IMR-90 (cell line): Measurements from ENCODE around the gene KATNAL2. TPM values are rescaled to one million over a fixed set of nuclear protein-coding genes. Genes with fewer than 3 reads are reported as not detected.

ENCODE experiments used
- ATAC-seq: fragments of 200-7000 bp; cut with Tn5 transposase; 2 replicates; pipeline ENCODE4 v1.9.1; 2020; ENCODE audit warnings: low read depth, mild to moderate bottlenecking, moderate library complexity
- BruUV-seq: library from RNA; stranded (reverse); fragments of 400-500 nt; replicated peaks from 2 replicates; lab custom pipeline; 2021; lab: Mats Ljungman, UMichigan
- CTCF ChIA-PET: fragments of 300-600 bp; formaldehyde crosslinking; extraction: SDS; loops from one replicate; lab custom pipeline; 2021; ENCODE audit warnings: antibody characterized with exemption; lab: Yijun Ruan, JAX
- POLR2A ChIA-PET: fragments of 300-600 bp; sonication (Branson Sonifier 250); formaldehyde crosslinking; loops from one replicate; lab custom pipeline; 2022; ENCODE audit warnings: antibody characterized with exemption; ENCODE audit not compliant: unreplicated experiment; lab: Charles Lee
- DNase-seq: peaks from one replicate; pipeline ENCODE4 v3.0.0; 2013
- H2AFZ ChIP-seq: replicated peaks from 2 replicates; pipeline ENCODE3; 2013; ENCODE audit warnings: low read length, mild to moderate bottlenecking; ENCODE audit not compliant: poor library complexity
- H2AK5ac ChIP-seq: 2 replicates; pipeline ENCODE4 v1.6.1; 2013; ENCODE audit warnings: low read depth, low read length, inconsistent platforms
- H2AK9ac ChIP-seq: replicated peaks from 2 replicates; pipeline ENCODE3; 2013; ENCODE audit warnings: mild to moderate bottlenecking, low read depth, low read length, moderate library complexity; ENCODE audit not compliant: poor library complexity
- H2BK120ac ChIP-seq: 2 replicates; pipeline ENCODE4 v1.6.1; 2013; ENCODE audit warnings: low read depth, low read length, inconsistent platforms
- H2BK15ac ChIP-seq: 3 replicates; pipeline ENCODE4 v1.6.1; 2013; ENCODE audit warnings: low read depth, low read length, inconsistent platforms
- H2BK20ac ChIP-seq: 2 replicates; pipeline ENCODE4 v1.6.1; 2013; ENCODE audit warnings: low read depth, mild to moderate bottlenecking, inconsistent platforms, low read length, moderate library complexity
- H2BK5ac ChIP-seq: 2 replicates; pipeline ENCODE4 v1.6.1; 2013; ENCODE audit warnings: mild to moderate bottlenecking, low read depth, low read length, inconsistent platforms; ENCODE audit not compliant: poor library complexity, severe bottlenecking
- H3K14ac ChIP-seq: replicated peaks from 2 replicates; pipeline ENCODE4 v1.6.1; 2013; ENCODE audit warnings: low read depth, low read length, inconsistent platforms
- H3K18ac ChIP-seq: 2 replicates; pipeline ENCODE4 v1.6.1; 2013; ENCODE audit warnings: low read depth, low read length, control low read depth
- H3K23ac ChIP-seq: 2 replicates; pipeline ENCODE4 v1.6.1; 2013; ENCODE audit warnings: low read depth, low read length, inconsistent platforms
- H3K27ac ChIP-seq: 2 replicates; pipeline ENCODE4 v1.5.1; 2013; ENCODE audit warnings: mild to moderate bottlenecking, control low read depth, low read length; ENCODE audit not compliant: insufficient read depth
- H3K27me3 ChIP-seq: 2 replicates; pipeline ENCODE4 v1.6.1; 2013; ENCODE audit warnings: low read length; ENCODE audit not compliant: control insufficient read depth, insufficient read depth
- H3K36me3 ChIP-seq: 2 replicates; pipeline ENCODE4 v1.6.1; 2013; ENCODE audit warnings: low read length, mixed read lengths; ENCODE audit not compliant: control insufficient read depth, insufficient read depth
- H3K4ac ChIP-seq: 2 replicates; pipeline ENCODE4 v1.6.1; 2013; ENCODE audit warnings: low read depth, low read length, inconsistent platforms
- H3K4me1 ChIP-seq: 2 replicates; pipeline ENCODE4 v1.6.1; 2013; ENCODE audit warnings: low read length, mixed read lengths; ENCODE audit not compliant: control insufficient read depth, insufficient read depth
- H3K4me2 ChIP-seq: 2 replicates; pipeline ENCODE4 v1.6.1; 2013; ENCODE audit warnings: low read depth, mild to moderate bottlenecking, control low read depth, low read length, moderate library complexity
- H3K4me3 ChIP-seq: 2 replicates; pipeline ENCODE4 v1.5.1; 2013; ENCODE audit warnings: low read depth, mild to moderate bottlenecking, control low read depth, low read length, moderate library complexity; ENCODE audit not compliant: insufficient read depth
- H3K56ac ChIP-seq: 2 replicates; pipeline ENCODE4 v1.6.1; 2013; ENCODE audit warnings: low read length, inconsistent platforms; ENCODE audit not compliant: insufficient read depth; ENCODE audit errors: extremely low read depth
- H3K79me1 ChIP-seq, 2 experiments: 2 replicates each; pipeline ENCODE4 v1.6.1; 2013; ENCODE audit warnings: low read length in 2 of 2, inconsistent platforms in 1 of 2, low read depth in 1 of 2
- H3K9ac ChIP-seq: 2 replicates; pipeline ENCODE4 v1.6.1; 2013; ENCODE audit warnings: low read depth, low read length, control low read depth
- H3K9me1 ChIP-seq: 2 replicates; pipeline ENCODE4 v1.6.1; 2013; ENCODE audit warnings: low read length, inconsistent platforms; ENCODE audit not compliant: insufficient read depth
- H3K9me3 ChIP-seq: 2 replicates; pipeline ENCODE4 v1.6.1; 2013; ENCODE audit warnings: low read length; ENCODE audit not compliant: control insufficient read depth, insufficient read depth
- H4K20me1 ChIP-seq: 2 replicates; pipeline ENCODE4 v1.6.1; 2013; ENCODE audit warnings: low read length, inconsistent platforms; ENCODE audit not compliant: insufficient read depth
- H4K5ac ChIP-seq: 2 replicates; pipeline ENCODE4 v1.6.1; 2013; ENCODE audit warnings: mild to moderate bottlenecking, low read depth, low read length, control low read depth
- H4K8ac ChIP-seq, 2 experiments: 2 replicates each; pipeline ENCODE4 v1.6.1; 2013; ENCODE audit warnings: low read depth in 2 of 2, low read length in 2 of 2, control low read depth in 1 of 2, inconsistent platforms in 1 of 2
- H4K91ac ChIP-seq: 2 replicates; pipeline ENCODE4 v1.6.1; 2013; ENCODE audit warnings: low read depth, low read length, inconsistent platforms; ENCODE audit not compliant: insufficient read depth
- ELK1 ChIP-seq: fragments of 150-350 bp; IDR thresholded peaks from 2 replicates; pipeline ENCODE4 v1.6.1; 2016; ENCODE audit warnings: low read depth, mild to moderate bottlenecking, low read length, moderate library complexity, borderline replicate concordance
- NFE2L2 ChIP-seq: fragments of 150-350 bp; IDR thresholded peaks from 2 replicates; pipeline ENCODE4 v1.6.1; 2016; ENCODE audit warnings: low read depth, mild to moderate bottlenecking, low read length
- RAD21 ChIP-seq: IDR thresholded peaks from 2 replicates; pipeline ENCODE4 v1.6.1; 2012; ENCODE audit warnings: low read length, improper control_type of control experiment
- SMC3 ChIP-seq: fragments of 150-350 bp; IDR thresholded peaks from 2 replicates; pipeline ENCODE4 v1.6.1; 2016; ENCODE audit warnings: low read depth, mild to moderate bottlenecking, antibody characterized with exemption, low read length, moderate library complexity
- USF2 ChIP-seq: fragments of 150-350 bp; IDR thresholded peaks from 2 replicates; pipeline ENCODE4 v1.6.1; 2017; ENCODE audit warnings: mild to moderate bottlenecking, antibody characterized with exemption, low read length, low read depth
- WGBS, 2 experiments: methylation state at CpG; one replicate each; pipeline versions ENCODE4 v1.1.5 to v1.1.7; 2013; ENCODE audit warnings: missing lambda C conversion rate in 2 of 2; ENCODE audit not compliant: insufficient read length in 1 of 2; ENCODE audit errors: extremely low coverage in 2 of 2; 5-methylcytosine and 5-hydroxymethylcytosine counted together
- dilution Hi-C: fragments of 300-500 bp; cut with HindIII; formaldehyde crosslinking; loops from one replicate; pipeline ENCODE4 v1.14.3; 2018; ENCODE audit warnings: low sequenced_read_pairs; ENCODE audit not compliant: unreplicated experiment
- in situ Hi-C: fragments of 300-500 bp; cut with MboI; formaldehyde crosslinking; loops from 3 replicates; pipeline ENCODE4 v1.14.3; 2019; ENCODE audit warnings: low sequenced_read_pairs, inconsistent platforms, mixed read lengths
- intact Hi-C: fragments of 100-400 bp; cut with micrococcal nuclease; formaldehyde crosslinking; loops from 2 replicates; pipeline ENCODE4 v1.10.0; 2022
- polyA plus RNA-seq, 3 experiments: library from polyadenylated mRNA; depleted of rRNA; stranded (reverse); fragments of >200 nt; gene quantifications; 2 replicates each; pipeline ENCODE4 v1.2.3, GENCODE V29; 2012; ENCODE audit warnings: low replicate concordance in 1 of 3
- total RNA-seq: library from RNA; depleted of rRNA; stranded (reverse); fragments of >200 nt; gene quantifications from 2 replicates; pipeline ENCODE4 v1.2.3, GENCODE V29; 2012

KATNAL2 gene
- total and polyA plus RNA-seq, 2 of the 4 experiments (the other 2 are of a cell fraction) = 0.90 to 2.3 TPM

GRCh38 chr18:47108373-47108772 lies 191.0 kb downstream of the KATNAL2 start:
- intact Hi-C loops = no loop called here
- no peak overlapping the region for H3K23ac ChIP-seq
- CTCF ChIA-PET = no interaction called here

More at GRCh38 chr18:47108373-47108772, 191.0 kb downstream of the KATNAL2 start:
- Histone ChIP-seq H3K79me1 (no peaks in the 10 kb centered on the region), H2BK20ac (no peak overlapping the region), H3K36me3 (peaks cover 21% of the 10 kb centered on the region), H2BK15ac (no peak overlapping the region), H3K18ac (no peak overlapping the region), H4K8ac (no peak overlapping the region), H3K9ac (no peak overlapping the region), H3K56ac (no peak overlapping the region), H4K5ac (no peak overlapping the region), H3K9me1 (no peaks in the 10 kb centered on the region), H3K4me1 (no peaks in the 10 kb centered on the region), H2AK5ac (no peak overlapping the region), H2AFZ (no peak overlapping the region), H3K4ac (no peak overlapping the region), H3K9me3 (no peaks in the 10 kb centered on the region), H2BK120ac (no peak overlapping the region), H4K91ac (no peak overlapping the region), H3K27ac (no peak overlapping the region), H3K27me3 (no peaks in the 10 kb centered on the region), H2AK9ac (no peak overlapping the region), H3K4me3 (no peak overlapping the region), H3K4me2 (no peak overlapping the region), H3K14ac (no peak overlapping the region), H4K20me1 (no peaks in the 10 kb centered on the region), H2BK5ac (no peak overlapping the region)
- DNase-seq (no peak), ATAC-seq (no peak)
- dilution Hi-C loops (no loop called here), in situ Hi-C loops (no loop called here)
- no TSS peak for BruUV-seq
- WGBS, 2 experiments = 90% methylated on average over 2 of the region's 3 CpGs; no CpG with 5 or more reads in 1 of the 2 experiments
- POLR2A ChIA-PET = no interaction called here
- TF ChIP-seq NFE2L2 = no peak
- TF ChIP-seq USF2 = no peak
- TF ChIP-seq ELK1 = no peak
- TF ChIP-seq RAD21 = no peak
- no peak for TF ChIP-seq SMC3
